Measurements from ENCODE around the gene KRT71.

Gene KRT71

GRCh38 chr12:52527121-52527800, 25.7 kb downstream of the KRT71 start:
- TF ChIP-seq CTCF (conservative IDR thresholded peaks at IDR 0.05; ENCODE audit: low read length), result no peak
- no peak overlapping the region for H3K4me3 ChIP-seq (ENCODE audit: low read length)
- no peak for DNase-seq (ENCODE audit: low read depth)

DNA sequence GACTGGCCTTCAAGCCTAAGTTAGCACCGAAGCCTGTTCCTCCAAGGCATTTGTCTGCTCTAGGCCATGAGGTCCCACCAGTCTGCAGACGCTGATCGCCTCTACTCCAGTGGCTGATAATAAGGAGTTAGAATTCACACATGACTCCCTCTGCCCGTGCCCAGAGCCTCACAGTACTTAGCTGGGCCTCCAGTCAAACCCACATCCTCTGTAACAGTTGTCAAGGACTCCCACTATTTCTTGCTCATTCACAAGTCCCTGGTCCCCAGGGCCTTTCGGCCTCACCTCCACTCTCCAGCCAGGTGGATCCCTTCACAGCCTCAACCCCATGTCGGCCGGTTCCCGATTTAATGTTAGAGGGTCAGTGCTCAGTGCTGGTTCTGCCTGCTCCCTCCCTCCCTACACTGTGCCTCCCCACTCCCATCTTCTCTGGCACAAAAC, 26.4 kb downstream of the KRT71 start:
- no peak overlapping the region for H3K4me3 ChIP-seq (ENCODE audit: low read length)
- no peak for TF ChIP-seq CTCF (conservative IDR thresholded peaks at IDR 0.05; ENCODE audit: low read length)
- no peak for DNase-seq (ENCODE audit: low read depth)

DNA sequence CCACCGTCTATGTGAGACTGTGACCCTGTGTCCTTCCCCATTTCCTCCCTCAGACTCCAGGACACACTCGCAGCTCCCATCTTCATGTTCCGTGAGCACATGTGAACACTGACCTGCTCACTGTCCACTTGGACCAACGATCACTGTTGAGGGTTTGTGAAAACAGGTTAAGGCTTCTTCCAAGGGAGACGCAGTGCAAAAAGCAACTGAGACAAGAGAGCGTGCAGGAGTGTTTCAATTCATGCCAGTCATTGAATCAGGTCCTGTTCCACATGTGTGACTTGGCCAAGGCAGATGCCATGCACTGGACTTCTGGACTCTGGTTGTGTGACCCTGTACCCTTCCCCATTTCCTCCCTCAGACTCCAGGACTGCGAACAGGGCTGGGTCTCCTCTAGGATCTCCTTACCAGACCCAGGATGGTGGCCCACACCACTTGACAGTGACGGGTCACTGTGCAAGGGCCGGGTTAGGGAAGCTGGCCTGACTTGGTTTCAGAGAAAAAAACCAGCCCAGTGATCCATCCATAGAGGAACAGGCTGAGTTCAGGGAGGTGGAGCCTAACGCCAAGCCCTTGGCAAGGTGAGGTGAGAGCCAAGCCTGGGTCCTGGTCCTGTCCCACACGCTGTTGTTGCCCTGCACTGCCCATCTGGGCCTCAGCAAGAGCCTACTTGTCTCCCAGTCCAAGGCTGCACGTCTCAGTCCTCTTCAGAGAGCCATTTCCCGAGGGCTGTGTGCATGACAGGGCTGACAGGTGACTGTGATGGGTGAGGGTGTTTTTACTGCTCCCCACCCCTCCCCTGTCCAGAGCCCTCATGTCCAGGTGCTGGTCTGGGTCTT, 27.1 kb downstream of the KRT71 start:
- no peak for TF ChIP-seq CTCF (conservative IDR thresholded peaks at IDR 0.05; ENCODE audit: low read length)
- H3K4me3 ChIP-seq (ENCODE audit: low read length), result no peak overlapping the region
- DNase-seq (ENCODE audit: low read depth), result no peak

DNA sequence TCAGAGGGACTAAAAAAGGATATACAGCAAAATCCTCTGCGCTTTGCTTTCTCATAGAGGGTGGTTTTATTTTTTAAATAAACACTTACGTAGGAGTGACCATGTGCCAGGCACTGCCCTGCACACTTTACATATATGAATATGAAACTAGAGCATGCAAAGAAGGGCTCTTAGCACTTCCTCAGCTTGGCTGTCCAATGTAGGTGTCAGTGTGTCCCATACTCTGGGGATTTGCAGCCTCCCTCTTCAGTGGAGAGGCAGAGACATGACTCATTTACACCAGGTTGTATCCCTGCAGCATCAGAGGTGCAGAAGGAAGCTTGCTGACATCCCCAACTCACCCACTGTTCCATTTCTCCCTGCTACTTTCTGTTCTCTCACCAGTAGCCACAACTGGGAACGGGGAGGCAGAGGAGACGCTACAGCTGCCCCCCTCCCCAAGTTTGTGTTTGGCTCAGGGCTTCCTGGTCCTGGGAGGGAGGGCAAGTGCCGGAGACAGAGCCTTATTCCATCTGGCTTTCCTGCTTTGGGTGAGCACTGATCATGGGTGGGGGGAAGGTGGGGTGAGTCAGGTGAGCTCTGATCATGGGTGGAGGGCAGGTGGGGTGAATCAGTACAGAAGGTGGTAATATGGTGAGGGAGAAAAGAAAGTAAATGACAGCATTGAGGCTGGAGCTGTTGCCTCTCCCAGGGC, 27.9 kb downstream of the KRT71 start:
- no peak for TF ChIP-seq CTCF (conservative IDR thresholded peaks at IDR 0.05; ENCODE audit: low read length)
- no peak for DNase-seq (ENCODE audit: low read depth)
- no peak overlapping the region for H3K4me3 ChIP-seq (ENCODE audit: low read length)

GRCh38 chr12:52524241-52524897, 28.6 kb downstream of the KRT71 start:
- no peak for TF ChIP-seq CTCF (conservative IDR thresholded peaks at IDR 0.05; ENCODE audit: low read length)
- DNase-seq (ENCODE audit: low read depth), result no peak
- H3K4me3 ChIP-seq (ENCODE audit: low read length), result no peak overlapping the region

DNA sequence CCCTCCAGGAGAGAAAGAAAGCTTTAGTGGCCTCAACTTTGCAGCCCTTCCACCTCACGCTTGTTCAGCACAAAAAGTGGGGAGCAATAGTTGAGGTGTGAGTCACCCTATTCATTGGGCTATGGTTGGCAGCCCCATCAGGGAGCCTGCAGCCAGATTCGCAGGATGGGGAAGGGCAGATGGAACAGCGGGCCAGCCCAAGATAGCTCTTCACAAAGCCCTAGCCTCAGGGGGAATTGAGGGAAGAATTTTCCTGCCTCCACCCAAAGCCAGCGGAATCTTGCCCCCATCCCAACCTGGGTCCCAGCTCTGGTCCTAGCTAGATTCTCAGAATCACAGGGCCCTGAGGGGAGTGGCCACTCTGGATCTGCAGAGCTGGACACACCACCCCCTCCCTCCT, 29.1 kb downstream of the KRT71 start:
- no peak overlapping the region for H3K4me3 ChIP-seq (ENCODE audit: low read length)
- no peak for DNase-seq (ENCODE audit: low read depth)
- TF ChIP-seq CTCF (conservative IDR thresholded peaks at IDR 0.05; ENCODE audit: low read length), result no peak
